OCI-LY3 (cell line): ENCODE measurements around the gene WAS.

Experiments
- H2AFZ ChIP-seq: fragments of 200-600, 300-600 bp; shearing (Covaris generic); 2 replicates; pipeline ENCODE4 v1.6.0; 2014; ENCODE audit warnings: antibody characterized with exemption, low read depth, low read length
- H3K27ac ChIP-seq: fragments of 200-600, 300-600 bp; sonication (generic); 2 replicates; pipeline ENCODE4 v1.5.1; 2014; ENCODE audit warnings: mild to moderate bottlenecking, low read length, moderate library complexity, mixed read lengths
- H3K27me3 ChIP-seq: fragments of 200-600, 300-600 bp; sonication (generic); 2 replicates; pipeline ENCODE4 v1.6.1; 2014; ENCODE audit warnings: low read depth, low read length, mixed read lengths
- H3K36me3 ChIP-seq: fragments of 200-600, 300-600 bp; sonication (generic); replicated peaks from 2 replicates; pipeline ENCODE3; 2014; ENCODE audit warnings: low read depth, low read length, mixed read lengths
- H3K4me1 ChIP-seq: fragments of 300-600, 200-600 bp; sonication (generic); 2 replicates; pipeline ENCODE4 v1.6.1; 2014; ENCODE audit warnings: low read length, mixed read lengths
- H3K4me2 ChIP-seq: fragments of 200-600, 300-600 bp; sonication (generic); 2 replicates; pipeline ENCODE4 v1.6.1; 2014; ENCODE audit warnings: low read length, mixed read lengths
- H3K4me3 ChIP-seq: fragments of 300-600, 200-600 bp; sonication (generic); 2 replicates; pipeline ENCODE4 v1.5.1; 2014; ENCODE audit warnings: antibody characterized with exemption, mild to moderate bottlenecking, low read length, moderate library complexity
- H3K79me2 ChIP-seq: fragments of 300-600, 200-600 bp; shearing (Covaris generic); 2 replicates; pipeline ENCODE4 v1.6.1; 2014; ENCODE audit warnings: mild to moderate bottlenecking, low read length, mixed read lengths
- H3K9ac ChIP-seq: fragments of 300-600, 200-600 bp; shearing (Covaris generic); 2 replicates; pipeline ENCODE4 v1.6.0; 2014; ENCODE audit warnings: mild to moderate bottlenecking, low read length, moderate library complexity
- H3K9me3 ChIP-seq: fragments of 200-600, 300-600 bp; shearing (Covaris generic); 2 replicates; pipeline ENCODE4 v1.6.1; 2014; ENCODE audit warnings: low read length, mixed read lengths; ENCODE audit not compliant: insufficient read depth
- H4K20me1 ChIP-seq: fragments of 200-600, 300-600 bp; sonication (generic); 2 replicates; pipeline ENCODE4 v1.6.1; 2016; ENCODE audit warnings: low read length, mixed read lengths; ENCODE audit not compliant: insufficient read depth
- CTCF ChIP-seq: fragments of 200-600, 300-600 bp; sonication (generic); IDR thresholded peaks from 2 replicates; pipeline ENCODE4 v1.5.1; 2014; ENCODE audit warnings: antibody characterized with exemption, low read length, low read depth
- EZH2phosphoT487 ChIP-seq: fragments of 200-600 bp; shearing (Covaris generic); IDR thresholded peaks from 2 replicates; pipeline ENCODE4 v1.6.1; 2018; ENCODE audit warnings: antibody characterized with exemption, mixed run types, low read depth

WAS gene

GRCh38 chrX:48719958-48720357 is 36.4 kb downstream of the WAS start:
- Histone ChIP-seq H2AFZ (no peak overlapping the region), H3K79me2 (no peaks in the 10 kb centered on the region), H3K4me1 (no peaks in the 10 kb centered on the region), H3K36me3 (no peaks in the 10 kb centered on the region), H3K27me3 (no peaks in the 10 kb centered on the region), H3K4me3 (no peak overlapping the region), H3K27ac (no peak overlapping the region), H4K20me1 (no peaks in the 10 kb centered on the region), H3K9me3 (no peaks in the 10 kb centered on the region), H3K9ac (no peak overlapping the region), H3K4me2 (no peak overlapping the region)
- TF ChIP-seq CTCF (no peak), EZH2phosphoT487 (no peak)

GRCh38 chrX:48720577-48721250 is 37.1 kb downstream of the WAS start:
- Histone ChIP-seq H3K4me1 (no peaks in the 10 kb centered on the region), H4K20me1 (no peaks in the 10 kb centered on the region), H3K4me3 (no peak overlapping the region), H2AFZ (no peak overlapping the region), H3K4me2 (no peak overlapping the region), H3K36me3 (no peaks in the 10 kb centered on the region), H3K27ac (no peak overlapping the region), H3K79me2 (no peaks in the 10 kb centered on the region), H3K27me3 (no peaks in the 10 kb centered on the region), H3K9ac (no peak overlapping the region), H3K9me3 (no peaks in the 10 kb centered on the region)
- no peak for TF ChIP-seq CTCF
- no peak for TF ChIP-seq EZH2phosphoT487

- Histone ChIP-seq H3K36me3 (no peaks in the 10 kb centered on the region), H3K4me1 (no peaks in the 10 kb centered on the region), H4K20me1 (no peaks in the 10 kb centered on the region), H3K9ac (no peak overlapping the region), H2AFZ (no peak overlapping the region), H3K79me2 (no peaks in the 10 kb centered on the region), H3K9me3 (no peaks in the 10 kb centered on the region), H3K4me2 (no peak overlapping the region), H3K4me3 (no peak overlapping the region), H3K27me3 (no peaks in the 10 kb centered on the region), H3K27ac (no peak overlapping the region)
- TF ChIP-seq EZH2phosphoT487 (no peak), CTCF (no peak)
Observed at GRCh38 chrX:48721916-48722315, 38.3 kb downstream of the WAS start.

GRCh38 chrX:48726596-48726995 is 43.0 kb downstream of the WAS start:
- no peaks in the 10 kb centered on the region for H3K36me3 ChIP-seq
- H3K4me2 ChIP-seq = no peak overlapping the region
- no peak overlapping the region for H2AFZ ChIP-seq
- TF ChIP-seq CTCF = no peak
- TF ChIP-seq EZH2phosphoT487 = no peak
- no peaks in the 10 kb centered on the region for H3K9me3 ChIP-seq
- H3K4me3 ChIP-seq = no peak overlapping the region
- H3K27ac ChIP-seq = no peak overlapping the region
- no peak overlapping the region for H3K9ac ChIP-seq
- H3K27me3 ChIP-seq = no peaks in the 10 kb centered on the region
- no peaks in the 10 kb centered on the region for H3K4me1 ChIP-seq
- no peaks in the 10 kb centered on the region for H3K79me2 ChIP-seq
- no peaks in the 10 kb centered on the region for H4K20me1 ChIP-seq
